Measurements from ENCODE around the gene DNAAF5. TPM values are rescaled to one million over a fixed set of nuclear protein-coding genes. Genes with fewer than 3 reads are reported as not detected.

The DNAAF5 gene
- total RNA-seq, 4 donors from 2014 or later: 26.7 to 34.4 (median 29.0) TPM

DNA sequence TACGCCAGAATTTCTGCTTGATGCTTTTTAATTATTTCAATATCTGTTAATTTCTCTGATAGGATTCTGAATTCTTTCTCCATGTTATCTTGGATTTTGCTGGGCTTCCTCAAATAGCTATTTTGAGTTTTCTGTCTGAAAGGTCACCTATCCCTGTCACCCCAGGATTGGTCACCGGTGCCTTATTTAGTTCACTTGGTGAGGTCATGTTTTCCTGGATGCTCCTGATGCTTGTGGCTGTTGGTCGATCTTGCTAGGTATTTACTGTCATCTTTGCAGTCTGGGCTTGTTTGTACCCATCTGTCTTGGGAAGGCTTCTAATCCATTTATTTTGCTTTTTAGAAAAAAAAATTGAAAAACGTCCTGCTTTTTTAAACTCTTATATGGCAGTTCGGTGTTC is 11.7 kb downstream of the DNAAF5 start:
- Histone ChIP-seq H3K27ac (no peak overlapping the region), H3K36me3 (peaks cover 36% of the 10 kb centered on the region), H3K4me1 (no peaks in the 10 kb centered on the region), H3K27me3 (no peaks in the 10 kb centered on the region), H3K9me3 (no peaks in the 10 kb centered on the region), H3K4me3 (no peak overlapping the region)
- DNase-seq (ENCODE audit: low spot score in 2 of 2): peak in 1 of 2 donors; percentile 9
- no peak for TF ChIP-seq POLR2AphosphoS5 (IDR thresholded peaks at IDR 0.05)
- TF ChIP-seq, protein P1, sequence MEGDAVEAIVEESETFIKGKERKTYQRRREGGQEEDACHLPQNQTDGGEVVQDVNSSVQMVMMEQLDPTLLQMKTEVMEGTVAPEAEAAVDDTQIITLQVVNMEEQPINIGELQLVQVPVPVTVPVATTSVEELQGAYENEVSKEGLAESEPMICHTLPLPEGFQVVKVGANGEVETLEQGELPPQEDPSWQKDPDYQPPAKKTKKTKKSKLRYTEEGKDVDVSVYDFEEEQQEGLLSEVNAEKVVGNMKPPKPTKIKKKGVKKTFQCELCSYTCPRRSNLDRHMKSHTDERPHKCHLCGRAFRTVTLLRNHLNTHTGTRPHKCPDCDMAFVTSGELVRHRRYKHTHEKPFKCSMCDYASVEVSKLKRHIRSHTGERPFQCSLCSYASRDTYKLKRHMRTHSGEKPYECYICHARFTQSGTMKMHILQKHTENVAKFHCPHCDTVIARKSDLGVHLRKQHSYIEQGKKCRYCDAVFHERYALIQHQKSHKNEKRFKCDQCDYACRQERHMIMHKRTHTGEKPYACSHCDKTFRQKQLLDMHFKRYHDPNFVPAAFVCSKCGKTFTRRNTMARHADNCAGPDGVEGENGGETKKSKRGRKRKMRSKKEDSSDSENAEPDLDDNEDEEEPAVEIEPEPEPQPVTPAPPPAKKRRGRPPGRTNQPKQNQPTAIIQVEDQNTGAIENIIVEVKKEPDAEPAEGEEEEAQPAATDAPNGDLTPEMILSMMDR (IDR thresholded peaks at IDR 0.05): no peak
- no peak for TF ChIP-seq POLR2A (IDR thresholded peaks at IDR 0.05)
- TF ChIP-seq EP300 (IDR thresholded peaks at IDR 0.05): no peak
- WGBS: 89% methylated on average over 5 of the region's 5 CpGs

DNA sequence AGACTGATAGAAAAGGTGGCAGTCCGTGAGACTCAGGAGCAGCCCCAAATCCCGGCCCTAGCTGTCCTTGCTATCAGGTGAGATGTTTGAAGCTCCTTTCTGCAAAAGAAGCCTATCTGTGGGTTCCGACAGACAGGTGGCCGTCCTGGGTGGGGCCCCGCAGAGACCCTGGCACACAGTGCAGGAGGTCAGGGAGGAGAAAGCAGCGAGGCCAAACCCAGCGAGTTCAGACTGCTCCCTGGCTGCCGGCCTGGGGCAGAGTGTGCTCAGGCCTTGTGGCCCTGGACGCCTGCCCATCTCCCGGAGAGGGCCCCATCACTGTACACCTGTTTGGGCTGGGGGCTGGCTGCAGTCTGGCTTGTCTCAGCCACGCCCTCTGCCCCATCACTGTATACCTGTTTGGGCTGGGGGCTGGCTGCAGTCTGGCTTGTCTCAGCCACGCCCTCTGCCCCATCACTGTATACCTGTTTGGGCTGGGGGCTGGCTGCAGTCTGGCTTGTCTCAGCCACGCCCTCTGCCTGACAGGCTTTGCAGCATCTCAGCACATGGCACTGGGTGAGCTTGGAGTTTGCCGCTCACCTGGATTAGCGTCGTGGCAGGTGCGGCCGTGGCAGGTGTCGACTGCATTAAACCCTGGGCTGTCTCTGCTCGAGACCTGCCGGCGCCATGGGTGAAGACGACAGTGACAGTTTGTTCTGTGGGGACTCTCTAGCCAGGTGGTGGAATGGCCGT is 12.4 kb downstream of the DNAAF5 start:
- no peak overlapping the region for H3K27ac ChIP-seq
- H3K36me3 ChIP-seq: peaks cover 36% of the 10 kb centered on the region
- DNase-seq (ENCODE audit: low spot score in 2 of 2): peak in 1 of 2 donors; percentile 57
- H3K27me3 ChIP-seq: no peaks in the 10 kb centered on the region
- H3K4me1 ChIP-seq: no peaks in the 10 kb centered on the region
- H3K9me3 ChIP-seq: no peaks in the 10 kb centered on the region
- H3K4me3 ChIP-seq: no peak overlapping the region
- TF ChIP-seq, protein P1 (IDR thresholded peaks at IDR 0.05): no peak
- TF ChIP-seq POLR2A (IDR thresholded peaks at IDR 0.05) (no peak), POLR2AphosphoS5 (IDR thresholded peaks at IDR 0.05) (no peak), EP300 (IDR thresholded peaks at IDR 0.05) (no peak)
- 82% methylated on average over 20 of the region's 24 CpGs for WGBS

DNA sequence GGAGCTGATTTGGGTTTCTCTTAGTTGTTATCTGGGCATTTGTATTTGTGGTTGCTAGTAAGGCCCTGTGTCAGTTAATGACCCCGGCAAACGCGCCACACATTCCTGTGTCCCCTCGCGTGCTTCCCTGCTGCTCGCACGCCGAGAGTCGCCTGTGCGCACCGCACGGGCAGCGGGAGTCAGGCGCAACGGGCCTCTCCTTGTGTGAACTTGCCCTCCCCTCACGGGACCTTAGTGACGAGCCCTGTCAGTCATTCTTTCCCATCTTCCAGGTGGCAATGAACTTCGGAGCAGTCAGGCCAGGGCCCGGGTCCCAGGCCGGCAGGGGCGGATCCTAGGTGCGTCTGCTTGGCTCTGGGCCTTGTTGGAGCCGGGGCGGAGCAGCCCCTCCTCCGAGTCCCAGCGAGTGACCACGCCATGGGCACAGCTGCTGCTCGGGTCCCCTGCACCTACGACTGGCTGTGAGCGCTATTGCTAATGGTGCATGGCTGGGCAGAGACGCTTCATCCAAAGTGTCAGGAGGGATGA is 13.0 kb downstream of the DNAAF5 start:
- DNase-seq (ENCODE audit: low spot score in 2 of 2): peak in 1 of 2 donors; percentile 44
- Histone ChIP-seq H3K4me3 (no peak overlapping the region), H3K27ac (no peak overlapping the region), H3K27me3 (no peaks in the 10 kb centered on the region), H3K9me3 (no peaks in the 10 kb centered on the region), H3K4me1 (no peaks in the 10 kb centered on the region), H3K36me3 (peaks cover 35% of the 10 kb centered on the region)
- TF ChIP-seq, protein P1 (IDR thresholded peaks at IDR 0.05): no peak
- no peak for TF ChIP-seq POLR2AphosphoS5 (IDR thresholded peaks at IDR 0.05)
- TF ChIP-seq EP300 (IDR thresholded peaks at IDR 0.05): no peak
- TF ChIP-seq POLR2A (IDR thresholded peaks at IDR 0.05): no peak
- WGBS: 95% methylated on average over 27 of the region's 31 CpGs

DNA sequence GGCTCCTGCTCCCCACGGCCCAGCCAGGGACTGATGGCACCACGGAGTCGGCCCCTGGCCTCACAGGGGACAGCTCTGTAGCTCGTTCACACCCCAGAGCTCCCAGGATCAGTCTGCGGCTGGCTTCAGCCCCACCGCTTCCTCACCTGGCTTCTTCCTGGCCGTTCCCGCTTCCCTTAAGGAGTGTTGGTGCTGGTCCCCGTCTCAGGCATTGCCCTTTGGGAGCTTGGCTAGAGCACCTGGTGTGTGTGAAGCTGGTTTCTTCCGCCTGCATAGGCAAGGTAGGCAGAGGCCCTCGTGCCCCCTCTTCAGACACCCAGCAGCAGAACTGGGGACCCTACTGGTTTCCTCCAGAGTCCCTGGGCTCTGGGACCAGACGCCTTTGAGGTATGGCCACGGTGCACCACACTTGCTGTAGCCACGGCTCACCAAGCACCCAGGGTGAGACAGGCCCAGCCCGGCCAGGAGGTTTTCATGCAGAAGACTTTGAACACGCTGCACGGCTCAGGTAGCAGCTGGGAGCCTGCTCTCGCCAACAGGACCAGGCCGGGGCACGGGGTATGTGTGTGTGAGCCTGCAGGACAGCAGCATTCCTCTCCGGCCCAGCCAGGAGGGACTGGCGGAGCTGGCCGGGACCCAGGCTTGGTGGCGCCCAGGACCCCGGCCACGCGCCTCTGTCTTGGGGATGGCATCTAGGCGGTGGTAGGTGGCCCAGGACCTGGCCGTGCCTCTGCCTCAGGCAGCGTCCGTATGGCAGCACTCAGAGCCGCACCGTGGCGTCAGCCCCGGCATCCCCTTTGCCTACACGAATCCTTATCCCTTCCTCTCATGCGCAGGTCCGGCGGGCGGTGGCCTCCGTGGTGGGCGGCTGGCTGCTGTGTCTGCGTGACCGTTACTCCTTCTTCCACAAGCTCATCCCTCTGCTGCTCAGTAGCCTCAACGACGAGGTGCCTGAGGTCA is 13.8 kb downstream of the DNAAF5 start:
- Histone ChIP-seq H3K36me3 (peaks cover 34% of the 10 kb centered on the region), H3K4me1 (no peaks in the 10 kb centered on the region), H3K27me3 (no peaks in the 10 kb centered on the region), H3K9me3 (no peaks in the 10 kb centered on the region), H3K27ac (no peak overlapping the region), H3K4me3 (no peak overlapping the region)
- over 99% methylated on average over 31 of the region's 46 CpGs for WGBS
- peak in 1 of 2 donors; percentile 60 for DNase-seq (ENCODE audit: low spot score in 2 of 2)
- TF ChIP-seq POLR2AphosphoS5 (IDR thresholded peaks at IDR 0.05) (no peak), EP300 (IDR thresholded peaks at IDR 0.05) (no peak), POLR2A (IDR thresholded peaks at IDR 0.05) (no peak)
- TF ChIP-seq, protein P1 (IDR thresholded peaks at IDR 0.05): no peak

All from suprapubic skin (tissue), 4 donors.